Choroid plexus epithelial cell (primary cell): ENCODE data around the gene SHC3.
A peak's percentile ranks its signal among the peaks of the same experiment; 100 is the strongest.

Source experiments
- DNase-seq: peaks from one replicate; pipeline ENCODE4 v3.0.0-alpha.2; 2010; ENCODE audit warnings: low read depth
- H3K4me3 ChIP-seq: 2 replicates; pipeline ENCODE4 v1.5.1; 2011; ENCODE audit warnings: low read depth, mild to moderate bottlenecking, control low read depth, low read length, moderate library complexity
- TF ChIP-seq, protein P1 (sequence below): conservative IDR thresholded peaks from 2 replicates; pipeline ENCODE4 v1.5.1; 2011; ENCODE audit warnings: low read depth, mild to moderate bottlenecking, control low read depth, inconsistent platforms, low read length, moderate library complexity

The SHC3 gene

DNA sequence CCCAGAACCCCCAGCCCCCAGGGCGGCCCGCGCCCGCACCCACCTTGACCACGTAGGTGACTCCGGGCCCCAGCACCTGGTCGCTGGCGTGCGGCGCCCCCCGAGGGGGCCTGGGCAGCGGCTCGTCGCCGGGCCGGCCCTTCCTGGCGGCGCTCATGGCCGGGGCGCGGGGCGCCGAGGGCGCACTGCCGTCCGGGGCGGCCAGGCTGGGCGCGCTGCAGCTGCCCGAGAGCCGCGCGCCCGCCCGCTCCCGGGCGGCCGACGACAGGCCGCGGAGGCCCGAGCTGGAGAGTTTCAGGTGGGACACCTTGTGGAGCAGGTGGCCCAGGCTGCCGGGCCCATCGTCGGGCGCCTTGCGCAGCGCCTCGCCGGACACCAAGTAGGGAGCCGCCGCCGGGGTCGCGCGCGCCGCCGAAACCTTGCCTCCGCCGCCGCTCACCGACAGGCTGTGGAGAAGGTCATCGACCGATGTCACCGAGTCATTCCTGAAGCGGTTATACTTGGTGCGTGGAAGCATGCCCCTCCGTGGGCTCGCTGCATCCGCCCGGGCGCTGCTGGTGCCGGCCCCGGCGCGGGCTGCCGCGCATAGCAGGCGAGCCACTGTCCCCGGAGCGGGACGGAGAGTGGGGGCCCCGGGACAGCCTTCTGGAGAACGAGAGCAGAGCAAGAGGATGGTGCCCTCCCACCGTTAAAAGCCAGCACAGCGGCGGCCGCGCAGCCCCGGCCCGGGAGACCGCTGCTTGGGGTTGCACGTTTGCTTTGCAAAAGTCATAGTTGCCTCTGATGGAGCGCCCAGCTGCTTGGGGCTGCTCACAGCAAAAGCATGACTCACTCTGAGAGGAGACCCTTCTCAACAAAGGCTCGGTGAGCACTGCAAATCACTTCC is at the start of gene SHC3:
Gene SHC3 (minus strand): TSS at position 875 of the 886 bp plus-strand sequence. CDS start 358 bp downstream, at position 517.
- H3K4me3 ChIP-seq, result peak within 1 kb of the TSS; percentile 66
- TF ChIP-seq, protein P1, sequence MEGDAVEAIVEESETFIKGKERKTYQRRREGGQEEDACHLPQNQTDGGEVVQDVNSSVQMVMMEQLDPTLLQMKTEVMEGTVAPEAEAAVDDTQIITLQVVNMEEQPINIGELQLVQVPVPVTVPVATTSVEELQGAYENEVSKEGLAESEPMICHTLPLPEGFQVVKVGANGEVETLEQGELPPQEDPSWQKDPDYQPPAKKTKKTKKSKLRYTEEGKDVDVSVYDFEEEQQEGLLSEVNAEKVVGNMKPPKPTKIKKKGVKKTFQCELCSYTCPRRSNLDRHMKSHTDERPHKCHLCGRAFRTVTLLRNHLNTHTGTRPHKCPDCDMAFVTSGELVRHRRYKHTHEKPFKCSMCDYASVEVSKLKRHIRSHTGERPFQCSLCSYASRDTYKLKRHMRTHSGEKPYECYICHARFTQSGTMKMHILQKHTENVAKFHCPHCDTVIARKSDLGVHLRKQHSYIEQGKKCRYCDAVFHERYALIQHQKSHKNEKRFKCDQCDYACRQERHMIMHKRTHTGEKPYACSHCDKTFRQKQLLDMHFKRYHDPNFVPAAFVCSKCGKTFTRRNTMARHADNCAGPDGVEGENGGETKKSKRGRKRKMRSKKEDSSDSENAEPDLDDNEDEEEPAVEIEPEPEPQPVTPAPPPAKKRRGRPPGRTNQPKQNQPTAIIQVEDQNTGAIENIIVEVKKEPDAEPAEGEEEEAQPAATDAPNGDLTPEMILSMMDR, result no peak
- peak; percentile 51 for DNase-seq

GRCh38 chr9:89225991-89226471 is 47.4 kb upstream of the SHC3 start:
- TF ChIP-seq, protein P1, result no peak
- peak; percentile 81 for DNase-seq
- H3K4me3 ChIP-seq, result no peak overlapping the region

- TF ChIP-seq, protein P1, result peak; percentile 51
- H3K4me3 ChIP-seq, result no peak overlapping the region
- peak; percentile 44 for DNase-seq
Observed at GRCh38 chr9:89225587-89225986, 47.0 kb upstream of the SHC3 start.

GRCh38 chr9:89225036-89225435 is 46.4 kb upstream of the SHC3 start:
- TF ChIP-seq, protein P1, result no peak
- DNase-seq, result no peak
- H3K4me3 ChIP-seq, result no peak overlapping the region

GRCh38 chr9:89224633-89225032 is 46.0 kb upstream of the SHC3 start:
- DNase-seq, result no peak
- H3K4me3 ChIP-seq, result no peak overlapping the region
- TF ChIP-seq, protein P1, result no peak

DNA sequence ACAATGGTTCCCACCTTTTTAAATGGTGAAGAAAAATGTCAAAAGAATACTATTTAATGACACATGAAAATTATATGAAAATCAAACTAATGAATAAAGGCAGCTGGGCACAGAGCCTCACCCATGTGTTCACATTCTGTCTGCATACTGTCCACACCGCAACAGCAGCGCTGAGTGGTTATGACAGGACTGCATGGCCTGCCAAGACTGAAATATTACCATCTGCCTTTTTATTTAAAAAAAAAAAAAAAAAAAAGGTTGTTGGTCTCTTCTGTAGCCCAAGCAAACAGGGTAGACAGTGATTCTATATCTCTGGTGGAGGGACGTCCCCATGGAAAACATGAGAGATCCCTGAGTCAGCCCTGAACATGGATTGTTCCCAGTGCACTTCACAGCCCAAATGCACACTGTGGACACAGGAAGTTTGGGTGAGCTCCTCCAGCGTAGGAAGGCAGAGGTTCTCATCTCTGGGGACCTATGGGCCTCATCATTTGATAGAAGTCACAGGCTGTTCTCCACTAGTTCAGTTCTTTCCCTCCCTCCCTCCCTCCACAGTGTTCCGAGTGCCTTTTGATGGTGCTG is 44.9 kb upstream of the SHC3 start:
- no peak for DNase-seq

More for the DNA sequence above, 44.9 kb upstream of the SHC3 start:
- TF ChIP-seq, protein P1, result no peak
- no peak overlapping the region for H3K4me3 ChIP-seq
